ENCODE results near the gene HTD2. TPM values are rescaled to one million over a fixed set of nuclear protein-coding genes. Genes with fewer than 3 reads are reported as not detected.

Gene HTD2
- total RNA-seq, 1 experiment from 2014 or later: 13.5 TPM

- Histone ChIP-seq H3K4me3 (replicated peaks in 1 of 2; ENCODE audit: low read depth in 1 of 2, low read length in 2 of 2) (no peak overlapping the region), H3K9me3 (ENCODE audit: control insufficient read depth in 1 of 2, insufficient read depth in 1 of 2, low read depth in 1 of 2, low read length in 2 of 2) (no peaks in the 10 kb centered on the region), H3K27me3 (ENCODE audit: insufficient read depth, low read length) (no peaks in the 10 kb centered on the region), H2AFZ (ENCODE audit: low read depth, low read length, poor library complexity, severe bottlenecking) (no peak overlapping the region), H3K4me2 (ENCODE audit: low read length) (no peak overlapping the region), H3K79me2 (ENCODE audit: insufficient read depth, low read length) (no peaks in the 10 kb centered on the region), H3K4me1 (ENCODE audit: control insufficient read depth in 1 of 2, insufficient read depth in 2 of 2, low read length in 2 of 2) (peaks cover 11 to 25% of the 10 kb centered on the region in 2 experiments), H3K27ac (ENCODE audit: low read depth, low read length) (no peak overlapping the region), H3K9ac (ENCODE audit: low read length) (no peak overlapping the region), H3K36me3 (ENCODE audit: control insufficient read depth in 1 of 2, insufficient read depth in 2 of 2, low read length in 2 of 2) (no peaks in the 10 kb centered on the region; a peak in 1 of 4 replicates), H3K9me2 (ENCODE audit: insufficient read depth) (no peaks in the 10 kb centered on the region), H4K20me1 (ENCODE audit: insufficient read depth) (no peaks in the 10 kb centered on the region)
- TF ChIP-seq SIN3A (IDR thresholded peaks at IDR 0.05; ENCODE audit: low read depth) (no peak), CBX3 (IDR thresholded peaks at IDR 0.05; ENCODE audit: low read depth) (no peak), POLR2A (IDR thresholded peaks at IDR 0.05; ENCODE audit: borderline replicate concordance, extremely low read depth, insufficient read depth, insufficient read length) (no peak), ELF1 (IDR thresholded peaks at IDR 0.05; ENCODE audit: borderline replicate concordance, low read depth) (no peak), TCF7L2 (IDR thresholded peaks at IDR 0.05; ENCODE audit: borderline replicate concordance, extremely low read depth, insufficient read depth, insufficient read length) (no peak), ZNF274 (IDR thresholded peaks at IDR 0.05; ENCODE audit: low read depth, low read length) (no peak), EZH2phosphoT487 (IDR thresholded peaks at IDR 0.05; ENCODE audit: borderline replicate concordance) (no peak), SRF (IDR thresholded peaks at IDR 0.05; ENCODE audit: low read depth) (no peak), REST (IDR thresholded peaks at IDR 0.05; ENCODE audit: low read depth) (no peak), FOSL1 (IDR thresholded peaks at IDR 0.05; ENCODE audit: low read depth) (no peak), EGR1 (IDR thresholded peaks at IDR 0.05; ENCODE audit: low read depth) (no peak), ZFX (IDR thresholded peaks at IDR 0.05) (no peak), EZH2 (IDR thresholded peaks at IDR 0.05) (no peak)
- TF ChIP-seq, protein P1, sequence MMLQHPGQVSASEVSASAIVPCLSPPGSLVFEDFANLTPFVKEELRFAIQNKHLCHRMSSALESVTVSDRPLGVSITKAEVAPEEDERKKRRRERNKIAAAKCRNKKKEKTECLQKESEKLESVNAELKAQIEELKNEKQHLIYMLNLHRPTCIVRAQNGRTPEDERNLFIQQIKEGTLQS (IDR thresholded peaks at IDR 0.05): no peak
- intact Hi-C loops (cut with micrococcal nuclease): no loop called here
- ChIA-PET CTCF (interaction anchor here (1.8 to 3.4 kb wide), 2 partner anchors 36 to 53 kb away, joined by 5 to 14 read pairs; partner anchors contain the start of genes HTD2 and RPP14), POLR2A (no interaction called here), RAD21 (ENCODE audit: low non-redundant PET in 1 of 2, low total read pairs in 2 of 2, uncharacterized antibody in 2 of 2, unreplicated experiment in 2 of 2) (no interaction called here)
- DNase-seq (ENCODE audit: low read depth, low spot score): no peak
- no TSS peak for BruUV-seq (replicated peaks)
- ATAC-seq: no peak
Observed at GRCh38 chr3:58270485-58270884, 35.8 kb upstream of the HTD2 start.
